Stimulated activated CD4-positive, alpha-beta T cell treated with anti-CD3 and anti-CD28 coated beads, TNF-alpha, amount 100 ng/mL, for 24 hours (primary cell): ENCODE measurements around the gene SOCS3.

ENCODE experiments used
- DNase-seq, 3 experiments: peaks; one replicate each; pipeline ENCODE4 v3.0.0-alpha.2; 2020; ENCODE audit warnings: low read depth in 3 of 3

SOCS3 gene, protein sequence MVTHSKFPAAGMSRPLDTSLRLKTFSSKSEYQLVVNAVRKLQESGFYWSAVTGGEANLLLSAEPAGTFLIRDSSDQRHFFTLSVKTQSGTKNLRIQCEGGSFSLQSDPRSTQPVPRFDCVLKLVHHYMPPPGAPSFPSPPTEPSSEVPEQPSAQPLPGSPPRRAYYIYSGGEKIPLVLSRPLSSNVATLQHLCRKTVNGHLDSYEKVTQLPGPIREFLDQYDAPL

DNA sequence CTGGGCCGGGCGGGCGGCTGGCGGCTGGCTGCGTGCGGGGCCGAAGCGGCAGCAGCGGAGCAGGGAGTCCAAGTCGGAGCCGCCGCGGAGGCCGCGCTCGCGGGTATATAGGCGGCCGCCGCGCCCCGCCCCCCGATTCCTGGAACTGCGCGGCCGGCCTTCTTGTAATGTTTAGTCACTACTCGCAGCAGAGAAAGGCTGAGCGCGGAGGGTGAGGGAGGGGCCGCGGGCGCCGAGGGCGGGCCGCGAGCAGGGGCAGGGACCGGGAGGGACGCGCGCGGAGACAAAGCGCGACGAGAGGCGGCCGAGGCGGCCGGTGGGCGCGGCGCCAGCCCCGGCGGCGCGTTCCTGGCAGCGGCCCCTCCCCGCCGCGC is at the start of gene SOCS3:
Gene SOCS3, minus strand, starts transcription at position 81 of the 374 bp plus-strand sequence. CDS start 982 bp downstream, outside the sequence.
- DNase-seq, result peak; percentile 94 to 98 (median 97)

DNA sequence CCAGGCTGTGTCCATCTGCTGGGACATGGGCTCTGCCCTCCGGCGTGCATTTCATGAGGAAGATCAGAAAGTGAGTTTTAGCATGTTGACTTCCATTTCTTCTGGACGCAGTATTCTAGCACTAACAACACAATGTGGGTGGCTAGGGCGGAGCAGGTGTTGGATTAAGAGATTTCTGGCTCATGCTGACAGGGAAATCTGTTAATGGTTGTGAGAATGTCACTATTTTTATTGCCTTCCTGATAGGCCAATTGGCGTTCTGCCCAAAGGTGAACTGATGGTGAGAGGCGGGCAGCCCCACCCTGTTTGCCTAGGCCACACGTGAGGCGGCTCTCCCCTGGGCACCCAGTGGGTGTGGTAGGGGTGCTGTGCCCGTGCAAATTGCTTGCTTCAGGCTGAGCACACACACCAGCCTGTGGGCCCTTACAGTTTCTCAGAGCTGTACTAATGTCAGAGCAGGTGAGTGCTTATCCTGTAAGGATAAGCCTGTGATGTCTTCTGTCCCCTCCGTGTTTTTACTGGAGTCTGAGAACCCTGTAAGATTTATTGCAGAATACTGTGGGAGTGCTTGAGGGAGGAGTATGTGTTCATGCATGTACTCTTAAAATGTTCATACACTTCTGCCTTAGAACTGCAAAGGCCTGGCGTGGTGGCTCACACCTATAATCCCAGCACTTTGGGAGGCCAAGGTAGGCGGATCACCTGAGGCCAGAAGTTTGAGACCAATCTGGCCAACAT is 49.5 kb upstream of the SOCS3 start:
- no peak for DNase-seq

DNA sequence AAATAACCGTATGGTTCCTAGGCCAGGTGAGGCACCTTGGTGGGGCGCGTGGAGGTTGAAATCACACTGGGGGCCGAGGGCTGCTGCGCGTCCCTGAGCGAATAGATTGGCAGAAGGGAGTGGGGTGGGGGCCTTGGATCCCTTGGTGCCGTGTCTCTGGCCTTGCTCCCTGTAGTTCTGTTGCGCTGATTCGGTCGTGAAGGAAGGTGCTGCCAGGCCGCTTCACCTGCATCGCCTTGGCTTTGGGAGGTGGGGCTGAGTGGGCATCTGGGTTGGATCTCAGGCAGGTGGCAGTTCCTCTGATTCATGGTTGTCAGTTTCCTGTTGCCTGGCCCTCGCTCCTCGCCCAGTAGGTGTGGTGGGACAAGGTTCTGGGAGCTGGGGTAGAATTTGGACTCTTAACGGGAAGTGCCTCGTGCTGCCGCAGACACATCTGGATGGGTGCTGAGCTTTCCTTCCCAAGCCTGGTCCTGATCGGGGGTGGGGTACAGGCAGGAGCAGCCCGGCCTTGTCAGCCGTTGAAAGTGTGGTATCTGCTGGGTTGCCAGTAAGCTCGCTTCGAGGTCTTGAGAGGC is 48.7 kb upstream of the SOCS3 start:
- DNase-seq, result no peak

DNA sequence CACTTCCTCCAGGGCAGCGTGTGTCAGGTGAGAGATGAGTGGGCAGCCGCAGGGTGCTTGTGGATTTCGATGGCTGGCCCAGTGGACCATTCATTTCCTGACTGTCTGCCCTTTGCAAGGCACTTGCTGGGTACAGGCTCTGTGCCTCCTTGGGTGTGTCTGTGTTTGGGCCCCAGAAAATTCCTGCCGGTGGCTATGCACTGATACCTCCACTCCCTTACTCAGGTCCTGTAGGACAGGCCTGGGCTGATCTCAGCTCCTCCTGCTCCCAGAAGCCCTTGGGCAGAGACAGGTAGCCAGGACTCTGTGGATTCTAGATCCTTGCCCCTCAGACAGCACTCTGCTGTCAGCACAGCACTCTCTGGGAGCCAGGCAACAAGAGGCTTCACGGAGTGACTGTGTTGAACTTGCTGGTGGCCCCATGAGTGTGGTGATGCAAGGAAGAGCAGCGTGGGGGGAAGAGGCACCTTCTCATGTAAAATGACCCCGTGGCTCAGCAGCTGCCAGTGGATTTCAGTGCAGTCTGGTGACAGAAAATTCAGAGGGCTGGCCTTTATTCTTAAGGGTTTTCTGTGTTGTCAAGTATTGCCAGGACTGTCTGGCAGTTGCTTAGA is 47.6 kb upstream of the SOCS3 start:
- no peak for DNase-seq

DNA sequence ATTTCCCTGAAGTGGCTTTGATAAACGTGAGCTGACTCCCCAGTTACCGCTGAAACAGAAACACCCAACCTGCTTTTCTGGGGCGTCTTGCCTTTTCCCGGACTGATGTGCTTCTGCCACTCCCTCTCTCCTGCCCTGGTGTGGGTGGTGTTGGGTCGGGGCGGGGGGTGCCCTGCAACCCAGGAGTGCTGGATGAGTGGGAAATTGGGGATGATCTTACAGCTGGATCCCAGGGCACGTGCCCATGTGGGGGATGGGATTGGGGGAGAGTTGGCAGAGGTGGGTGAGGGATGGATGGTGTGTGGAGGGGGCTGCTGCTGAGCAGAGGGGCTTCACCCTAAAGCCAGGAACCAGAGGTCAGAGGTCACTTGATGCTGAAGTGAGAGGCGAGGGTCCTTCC is 47.0 kb upstream of the SOCS3 start:
- no peak for DNase-seq

DNA sequence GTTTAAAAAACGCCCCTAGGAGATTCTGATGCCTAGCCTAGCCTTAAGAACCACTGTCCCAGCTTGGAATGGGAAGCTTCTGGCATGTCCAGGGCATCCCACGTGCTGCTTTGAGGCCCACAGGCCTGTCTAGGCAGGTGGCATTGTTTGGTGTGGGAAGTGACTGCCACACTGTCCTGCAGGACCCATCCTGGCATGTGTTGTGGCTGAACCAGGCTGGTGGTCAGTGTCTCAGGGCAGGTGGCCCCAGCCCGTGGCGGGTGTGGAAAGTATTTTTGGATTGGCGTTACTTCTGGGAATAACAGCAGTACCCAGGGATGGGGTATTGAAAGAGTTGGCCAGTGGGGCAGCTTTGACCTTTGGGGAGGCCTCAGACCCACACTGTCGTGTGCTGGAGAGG is 46.5 kb upstream of the SOCS3 start:
- DNase-seq, result no peak

DNA sequence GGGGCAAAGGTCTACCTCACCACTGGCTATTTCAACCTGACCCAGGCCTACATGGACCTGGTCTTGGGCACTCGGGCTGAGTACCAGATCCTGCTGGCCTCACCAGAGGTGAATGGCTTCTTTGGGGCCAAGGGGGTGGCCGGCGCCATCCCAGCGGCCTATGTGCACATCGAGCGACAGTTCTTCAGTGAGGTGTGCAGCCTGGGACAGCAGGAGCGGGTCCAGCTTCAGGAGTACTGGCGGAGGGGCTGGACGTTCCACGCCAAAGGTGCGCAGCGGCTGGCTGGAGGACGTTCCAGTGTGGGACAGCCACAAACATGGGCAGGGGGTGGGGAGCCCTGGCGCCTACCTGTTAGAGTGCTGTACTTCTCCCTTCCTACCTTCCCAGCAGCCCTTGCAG is 43.9 kb upstream of the SOCS3 start:
- DNase-seq, result no peak

DNA sequence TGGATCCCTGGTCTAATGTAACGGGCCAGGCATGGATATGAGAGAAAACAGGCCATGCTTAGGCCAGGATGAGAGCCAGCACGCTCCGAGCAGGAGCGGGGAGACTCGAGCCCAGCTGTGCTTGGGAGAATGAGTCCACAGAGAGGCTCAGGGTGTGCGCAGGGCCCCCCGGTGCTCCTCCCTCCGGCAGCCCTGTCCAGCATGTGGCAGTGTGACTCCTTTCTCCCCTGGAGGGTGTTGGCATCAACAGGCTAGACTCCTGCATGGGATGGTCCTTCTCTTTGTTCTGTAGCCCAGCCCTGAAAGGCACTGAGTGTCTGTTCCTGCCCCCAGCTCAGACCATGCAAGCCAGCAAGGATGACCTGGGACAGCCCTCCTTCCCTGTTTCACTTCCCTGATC is 42.0 kb upstream of the SOCS3 start:
- no peak for DNase-seq

DNA sequence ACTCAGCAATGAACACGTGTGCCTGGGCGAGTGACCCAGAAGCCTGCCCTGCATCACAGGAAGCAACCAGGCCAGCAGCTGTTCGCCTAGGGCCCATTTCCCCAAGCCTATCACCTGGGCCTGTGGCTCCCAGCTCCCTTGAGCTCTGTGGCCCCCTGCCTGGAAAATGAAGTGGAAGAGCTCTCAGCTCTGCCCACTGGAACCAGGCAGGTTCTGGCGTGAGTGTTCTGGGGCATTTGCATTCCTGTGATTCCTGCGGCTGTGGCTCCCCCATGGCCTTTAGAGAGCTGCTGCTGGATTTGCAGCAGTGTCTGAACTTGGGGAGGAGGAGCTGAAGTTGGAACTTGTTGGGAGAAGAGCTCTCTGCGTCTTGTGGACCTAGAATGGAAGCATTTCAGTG is 41.4 kb upstream of the SOCS3 start:
- DNase-seq, result no peak

DNA sequence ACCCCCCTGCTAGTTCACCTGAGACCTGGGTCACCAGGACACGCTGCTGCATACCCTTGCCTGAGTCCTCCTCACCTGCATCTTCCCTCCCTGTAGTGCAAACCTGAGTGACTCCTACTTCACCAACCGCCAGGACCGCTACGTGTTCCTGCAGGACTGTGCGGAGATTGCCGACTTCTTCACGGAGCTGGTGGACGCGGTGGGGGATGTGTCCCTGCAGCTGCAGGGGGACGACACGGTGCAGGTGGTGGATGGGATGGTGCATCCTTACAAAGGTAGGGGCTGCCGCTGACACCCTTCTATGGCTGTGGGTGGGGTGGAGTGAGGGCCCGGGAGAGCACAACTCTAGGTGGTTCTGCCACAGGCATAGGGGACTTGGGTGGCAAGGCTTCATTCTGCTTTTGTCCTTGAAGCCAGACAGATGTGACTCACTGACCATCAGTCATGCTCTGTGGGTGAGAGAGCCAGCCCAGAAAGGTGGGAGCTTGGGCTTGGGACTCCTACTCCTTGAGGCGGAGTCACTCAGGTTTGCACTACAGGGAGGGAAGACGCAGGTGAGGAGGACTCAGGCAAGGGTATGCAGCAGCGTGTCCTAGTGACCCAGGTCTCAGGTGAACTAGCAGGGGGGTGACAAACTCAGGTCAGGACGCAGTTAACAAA is 40.8 kb upstream of the SOCS3 start:
- DNase-seq, result no peak

DNA sequence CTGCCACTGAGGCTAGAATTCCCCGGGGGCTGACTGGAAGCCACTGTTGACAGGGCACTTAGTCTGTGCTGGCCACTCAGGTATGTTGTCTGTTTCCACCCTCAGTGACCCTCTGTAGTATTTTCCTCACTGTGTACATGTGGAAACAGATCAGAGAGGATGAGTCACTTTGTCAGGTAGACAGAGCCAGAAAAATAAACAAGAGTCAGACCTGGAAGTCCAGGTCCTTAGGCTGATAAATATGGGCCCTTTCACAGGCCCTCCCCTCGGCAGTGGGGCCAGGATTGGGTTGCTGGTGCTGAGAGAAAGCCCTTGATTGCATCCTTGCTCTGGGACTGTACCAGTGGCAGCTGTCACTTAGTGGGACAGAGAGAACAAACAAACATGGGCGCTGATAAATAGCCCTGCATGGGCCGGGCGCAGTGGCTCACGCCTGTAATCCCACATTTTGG is 39.8 kb upstream of the SOCS3 start:
- DNase-seq, result no peak

DNA sequence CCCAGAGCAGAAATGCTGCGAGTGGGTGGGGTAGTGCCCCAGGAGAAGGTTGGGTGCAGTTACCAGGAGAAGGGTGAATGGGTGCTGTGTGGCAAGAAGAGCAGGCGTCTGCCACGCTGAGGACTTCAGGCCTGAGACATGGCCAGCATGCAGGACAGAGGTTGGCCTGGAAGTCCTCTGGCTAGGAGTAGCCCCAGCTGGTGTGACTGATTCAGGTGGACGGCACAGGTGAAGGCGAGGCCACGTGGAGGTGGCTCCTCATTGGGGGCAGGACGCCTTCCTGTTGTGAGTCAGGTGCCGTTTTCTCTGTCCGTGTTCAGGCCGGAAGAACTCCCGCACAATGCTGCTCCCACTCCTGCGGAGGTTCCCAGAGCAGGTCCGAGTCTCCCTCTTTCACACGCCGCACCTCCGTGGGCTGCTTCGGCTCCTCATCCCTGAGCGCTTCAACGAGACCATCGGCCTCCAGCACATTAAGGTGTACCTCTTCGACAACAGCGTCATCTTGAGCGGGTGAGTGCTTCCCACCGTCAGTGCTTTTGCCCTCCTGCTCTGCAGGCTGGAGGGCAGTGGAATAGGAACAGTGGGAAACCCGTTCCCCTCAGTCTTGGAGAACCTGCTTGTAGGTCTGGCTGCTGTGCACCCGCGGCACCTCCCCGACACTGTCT is 39.3 kb upstream of the SOCS3 start:
- DNase-seq, result no peak

DNA sequence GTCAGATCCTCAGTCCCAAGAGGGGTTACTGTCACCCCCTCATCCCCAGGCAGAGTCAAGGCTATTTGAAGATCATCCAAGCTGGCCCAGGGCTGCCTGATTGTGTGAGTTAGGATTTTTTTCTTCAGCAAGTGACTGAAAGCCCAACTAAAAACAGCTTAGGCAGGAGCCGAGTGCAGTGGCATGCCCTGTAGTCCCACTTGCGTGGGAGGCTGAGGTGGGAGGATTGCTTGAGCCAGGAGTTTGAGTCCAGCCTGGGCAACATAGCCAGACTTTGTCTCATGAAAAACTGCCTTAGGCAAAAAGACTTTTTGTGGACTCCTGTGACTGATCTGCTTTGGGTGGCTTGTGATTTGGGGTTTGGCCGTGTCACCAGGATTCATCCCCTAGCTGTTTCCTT is 38.5 kb upstream of the SOCS3 start:
- DNase-seq, result no peak

DNA sequence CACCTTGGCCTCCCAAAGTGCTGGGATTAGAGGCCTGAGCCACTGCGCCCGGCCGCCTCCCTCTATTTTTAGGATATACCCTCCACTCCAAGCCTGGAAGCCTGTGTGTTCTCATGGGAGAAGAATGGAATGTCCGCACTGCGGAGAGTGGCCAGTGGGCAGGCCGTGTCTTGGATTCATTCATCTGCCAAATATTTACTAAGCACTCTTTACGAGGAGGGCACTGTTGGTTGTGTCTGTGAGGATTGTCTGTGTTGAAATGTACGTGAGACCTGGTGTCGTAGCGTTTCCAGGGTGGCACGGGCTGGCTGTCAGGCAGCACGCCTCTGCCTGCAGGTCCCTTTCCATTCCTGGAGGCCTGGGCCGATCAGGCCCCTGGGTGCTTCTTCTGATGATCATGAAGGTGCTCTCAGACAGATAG is 37.8 kb upstream of the SOCS3 start:
- DNase-seq, result no peak

DNA sequence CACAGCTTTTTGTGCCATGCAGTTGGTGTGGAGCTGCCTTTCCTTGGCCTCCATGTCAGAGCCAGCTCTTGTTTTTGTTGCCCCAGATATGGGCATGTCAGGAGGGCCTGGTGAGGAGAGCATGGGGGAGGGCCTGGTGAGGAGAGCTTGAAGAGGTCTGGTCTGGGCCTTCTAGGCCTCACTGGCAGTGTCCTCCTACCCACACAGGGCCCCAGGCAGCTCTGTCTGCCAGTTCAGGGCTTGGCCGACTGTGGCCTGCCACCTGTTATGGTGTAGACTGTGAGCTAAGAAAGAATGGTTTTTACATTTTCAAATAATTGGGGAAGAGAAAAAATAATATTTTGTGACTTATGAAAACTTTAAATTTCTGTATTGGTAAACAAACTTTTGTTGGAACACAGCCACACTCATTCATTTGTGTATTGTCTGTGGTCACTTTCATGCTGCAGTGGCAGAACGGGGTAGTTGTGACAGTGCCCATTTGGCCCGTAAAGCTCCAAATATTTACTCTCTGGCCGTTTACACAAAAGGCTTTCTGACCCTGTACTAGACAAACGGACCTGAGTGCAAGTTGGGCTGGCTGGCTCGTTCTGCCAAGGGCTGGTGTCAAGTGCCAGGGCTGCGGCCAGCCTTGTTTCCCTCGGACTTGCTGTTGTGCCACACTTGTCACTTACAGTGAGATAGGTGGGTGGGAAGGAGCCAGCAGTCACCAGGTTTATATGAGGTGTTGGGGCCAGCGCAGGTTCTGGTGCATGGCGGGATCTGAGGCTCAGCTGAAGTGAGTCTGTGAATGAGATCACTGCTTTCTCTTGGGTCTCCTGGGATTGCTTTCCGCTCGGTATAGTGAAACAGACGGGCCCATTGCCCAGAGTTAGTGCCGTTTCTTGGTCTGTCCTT is 36.8 kb upstream of the SOCS3 start:
- no peak for DNase-seq

DNA sequence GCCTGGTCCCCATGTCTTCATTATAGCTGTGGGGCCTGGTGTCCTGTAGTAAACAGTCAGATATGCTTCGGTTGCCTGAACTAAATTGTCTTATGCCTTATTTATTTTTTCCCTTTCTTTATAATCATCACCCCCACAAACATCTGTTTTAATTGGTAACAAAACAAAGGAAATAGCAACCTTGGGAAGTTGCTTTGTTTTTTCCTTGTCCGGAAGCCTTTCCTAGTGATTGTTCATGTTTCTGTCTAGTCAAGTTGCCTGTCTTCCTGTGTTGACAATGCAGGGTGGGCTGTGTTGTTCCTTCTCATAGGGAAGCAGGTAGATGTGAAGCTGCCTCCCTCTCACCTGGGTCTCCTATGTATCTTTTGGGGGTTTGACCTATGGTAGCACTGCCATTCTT is 35.3 kb upstream of the SOCS3 start:
- no peak for DNase-seq

DNA sequence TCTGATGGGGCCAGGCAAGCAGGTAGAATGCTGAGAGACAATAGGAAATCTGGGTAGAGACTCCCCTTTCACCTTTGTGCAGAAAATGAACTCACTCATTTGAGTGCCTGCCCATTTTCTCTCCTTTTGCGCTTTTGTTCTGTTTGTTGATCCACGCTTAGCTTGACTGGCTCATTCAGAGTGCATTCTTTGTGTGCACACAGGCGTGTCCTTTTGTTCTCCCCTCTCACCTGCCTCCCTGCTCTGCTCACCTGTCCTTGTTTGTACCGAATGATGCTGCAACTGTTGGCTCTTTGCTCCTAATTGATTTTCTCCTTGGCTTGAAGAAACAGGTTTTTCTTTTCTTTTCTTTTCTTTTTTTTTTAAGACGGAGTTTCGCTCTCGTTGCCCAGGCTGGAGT is 34.3 kb upstream of the SOCS3 start:
- no peak for DNase-seq

DNA sequence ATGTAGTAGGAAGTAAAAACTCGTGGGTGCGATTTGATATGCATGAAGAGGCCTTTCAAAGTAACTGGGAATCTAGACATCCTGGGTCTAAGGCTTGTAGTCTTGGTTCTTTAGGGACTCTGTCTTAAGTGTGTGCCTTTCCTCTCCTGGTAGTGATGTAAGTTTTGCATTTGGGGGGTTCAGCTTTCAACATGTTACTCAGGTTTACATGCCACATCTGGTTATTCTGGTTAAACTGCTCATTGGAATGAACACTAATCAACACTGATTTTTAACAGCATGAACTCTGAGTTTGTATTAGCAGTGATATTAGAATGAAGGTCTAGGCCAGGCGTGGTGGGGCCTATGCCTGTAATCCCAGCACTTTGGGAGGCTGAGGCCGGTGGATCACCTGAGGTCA is 33.7 kb upstream of the SOCS3 start:
- DNase-seq, result no peak

DNA sequence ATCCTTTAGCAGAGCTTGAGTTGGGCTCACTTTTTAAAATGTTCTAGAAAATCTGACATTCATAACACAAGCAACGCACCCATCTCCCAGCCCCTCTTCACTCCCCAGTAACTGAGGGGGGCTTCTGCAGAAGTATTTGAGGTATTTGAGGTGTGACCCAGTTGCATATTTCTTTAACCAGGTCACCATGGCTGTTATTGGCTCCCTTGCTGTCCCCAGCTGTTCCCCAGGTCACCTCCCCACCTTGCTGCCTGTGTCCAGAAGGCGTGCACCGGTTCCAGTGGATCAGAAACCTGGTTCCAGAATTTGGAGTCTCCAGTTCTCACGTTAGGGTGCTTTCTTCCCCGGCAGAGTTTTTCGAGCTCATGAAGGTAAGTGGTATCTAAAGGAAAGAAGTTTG is 32.4 kb upstream of the SOCS3 start:
- no peak for DNase-seq

DNA sequence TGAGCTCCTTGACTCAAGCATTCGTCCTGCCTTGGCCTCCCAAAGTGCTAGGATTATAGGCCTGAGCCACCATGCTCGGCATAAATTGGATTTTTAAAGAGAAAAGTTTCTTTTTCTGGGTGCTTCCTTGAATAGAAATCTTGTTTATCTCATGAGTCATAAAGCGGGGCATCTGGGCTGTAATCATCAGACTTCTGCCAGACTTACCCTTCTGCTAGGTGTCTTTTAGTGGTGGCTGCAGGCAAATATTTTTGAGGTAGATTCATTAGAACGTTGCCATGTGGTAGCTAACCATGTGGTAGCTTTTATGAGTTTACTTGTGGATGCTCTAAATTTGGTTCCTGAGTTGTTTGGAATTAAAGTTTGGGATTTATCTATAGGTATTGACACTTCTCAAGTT is 32.0 kb upstream of the SOCS3 start:
- DNase-seq, result no peak

DNA sequence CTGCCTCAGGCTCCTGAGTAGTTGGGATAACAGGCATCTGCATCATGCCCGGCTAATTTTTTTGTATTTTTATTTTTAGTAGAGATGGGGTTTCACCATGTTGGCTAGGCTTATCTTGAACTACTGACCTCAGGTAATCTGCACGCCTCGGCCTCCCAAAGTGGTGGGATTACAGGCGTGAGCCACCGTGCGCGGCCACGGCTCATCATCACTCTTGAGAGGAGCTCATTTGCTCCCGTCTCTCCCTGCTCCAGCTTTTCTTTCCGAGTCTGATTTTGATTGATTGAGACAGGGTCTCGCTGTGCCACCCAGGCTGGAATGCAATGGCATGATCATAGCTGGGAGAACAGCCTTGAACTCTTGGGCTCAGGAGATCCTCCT is 31.2 kb upstream of the SOCS3 start:
- no peak for DNase-seq
